Loucy (cell line): Measurements from ENCODE around the gene NHLH2.

Experiments used
- H2AFZ ChIP-seq: fragments of 200-600 bp; sonication (generic); 2 replicates; pipeline ENCODE4 v1.6.0; 2016; ENCODE audit warnings: antibody characterized with exemption, mild to moderate bottlenecking, low read length, moderate library complexity
- H3F3A ChIP-seq: fragments of 200-600 bp; 2 replicates; pipeline ENCODE4 v1.6.0; 2016; ENCODE audit warnings: antibody characterized with exemption, low read depth, mild to moderate bottlenecking
- H3K27me3 ChIP-seq: fragments of 200-600 bp; sonication (generic); 2 replicates; pipeline ENCODE4 v1.6.1; 2014; ENCODE audit warnings: low read length, mild to moderate bottlenecking; ENCODE audit not compliant: insufficient read depth, poor library complexity, severe bottlenecking
- H3K36me3 ChIP-seq: fragments of 200-600 bp; sonication (generic); 2 replicates; pipeline ENCODE4 v1.6.1; 2016; ENCODE audit warnings: low read length; ENCODE audit not compliant: insufficient read depth
- H3K4me1 ChIP-seq: fragments of 200-600 bp; sonication (generic); 2 replicates; pipeline ENCODE4 v1.5.1; 2014; ENCODE audit warnings: low read length, mild to moderate bottlenecking; ENCODE audit not compliant: insufficient read depth, poor library complexity, severe bottlenecking
- H3K4me2 ChIP-seq: fragments of 200-600 bp; sonication (generic); 2 replicates; pipeline ENCODE4 v1.6.0; 2014; ENCODE audit warnings: antibody characterized with exemption, low read length, low read depth, mild to moderate bottlenecking; ENCODE audit not compliant: poor library complexity, severe bottlenecking
- H3K4me3 ChIP-seq: fragments of 200-600 bp; sonication (generic); 2 replicates; pipeline ENCODE4 v1.5.1; 2014; ENCODE audit warnings: low read length, mild to moderate bottlenecking, mixed read lengths; ENCODE audit not compliant: poor library complexity, severe bottlenecking
- H3K79me2 ChIP-seq: fragments of 200-600 bp; sonication (generic); 2 replicates; pipeline ENCODE4 v1.6.1; 2014; ENCODE audit warnings: low read length; ENCODE audit not compliant: insufficient read depth
- H3K9ac ChIP-seq: fragments of 200-600 bp; sonication (generic); 2 replicates; pipeline ENCODE4 v1.6.0; 2014; ENCODE audit warnings: mild to moderate bottlenecking, low read depth, low read length, moderate library complexity; ENCODE audit not compliant: poor library complexity, severe bottlenecking
- H3K9me2 ChIP-seq: fragments of 200-600 bp; sonication (generic); replicated peaks from 2 replicates; pipeline ENCODE4 v1.6.1; 2016; ENCODE audit warnings: low read depth, low read length, mixed read lengths
- H3K9me3 ChIP-seq: fragments of 200-600 bp; sonication (generic); 2 replicates; pipeline ENCODE4 v1.6.1; 2014; ENCODE audit warnings: mild to moderate bottlenecking, antibody characterized with exemption, low read length, low read depth; ENCODE audit not compliant: insufficient read depth
- H4K20me1 ChIP-seq: fragments of 200-600 bp; sonication (generic); 2 replicates; pipeline ENCODE4 v1.6.0; 2014; ENCODE audit warnings: antibody characterized with exemption, low read length, mild to moderate bottlenecking; ENCODE audit not compliant: insufficient read depth, poor library complexity, severe bottlenecking
- EZH2phosphoT487 ChIP-seq: fragments of 200-600 bp; IDR thresholded peaks from 2 replicates; pipeline ENCODE4 v1.6.1; 2018; ENCODE audit warnings: antibody characterized with exemption, mild to moderate bottlenecking, moderate library complexity, borderline replicate concordance
- TF ChIP-seq, protein P1 (sequence below): fragments of 200-600 bp; sonication (generic); conservative IDR thresholded peaks from 2 replicates; pipeline ENCODE4 v1.5.1; 2014; ENCODE audit warnings: mild to moderate bottlenecking, antibody characterized with exemption, low read length

NHLH2 gene

DNA sequence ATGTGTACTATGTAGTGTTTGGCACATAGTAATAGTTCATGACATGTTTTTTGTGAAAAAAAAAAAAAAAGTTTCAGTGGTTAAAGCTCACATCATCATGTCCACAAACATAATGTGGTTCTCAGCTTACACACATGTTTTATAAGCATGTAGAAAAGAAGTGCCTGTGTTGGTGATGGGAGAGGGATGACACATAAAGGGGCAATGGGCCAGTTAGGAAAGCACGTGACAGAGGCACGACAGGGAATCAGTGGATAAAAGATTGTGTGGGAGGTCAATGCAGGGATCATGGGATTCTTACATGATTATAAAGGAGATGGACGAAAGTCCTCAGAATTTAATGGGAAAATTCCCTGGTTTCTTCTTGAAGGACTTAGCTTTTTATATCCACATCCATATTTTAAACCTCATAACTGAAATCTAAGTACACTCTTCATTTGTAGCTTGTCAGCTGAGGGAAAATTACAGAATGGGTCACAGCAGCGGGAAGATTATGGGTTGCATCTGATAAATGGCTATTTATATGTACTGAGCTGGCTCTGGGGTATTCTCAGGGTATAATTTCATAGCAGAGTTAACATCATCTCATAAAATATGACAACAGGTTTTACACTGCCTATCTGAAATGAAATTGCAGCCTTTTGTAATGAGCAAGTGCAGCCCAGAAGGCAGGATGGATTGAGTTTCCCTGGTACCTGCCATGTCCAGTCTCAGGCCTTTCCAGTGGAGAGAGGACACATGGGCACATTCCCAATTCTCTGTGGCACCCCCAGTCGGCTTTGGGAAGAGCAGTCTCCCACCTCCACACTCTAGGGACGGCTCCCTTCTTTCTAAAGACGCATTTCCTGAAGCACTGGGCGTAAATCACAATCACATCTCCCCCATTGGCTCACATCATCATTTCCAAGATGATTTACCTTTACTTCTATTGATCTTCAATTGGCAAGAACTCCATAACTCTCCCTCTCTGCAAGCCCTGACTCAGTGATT lies 42.3 kb upstream of the NHLH2 start:
- no peaks in the 10 kb centered on the region for H3K9me2 ChIP-seq
- no peaks in the 10 kb centered on the region for H3K27me3 ChIP-seq
- no peaks in the 10 kb centered on the region for H4K20me1 ChIP-seq
- TF ChIP-seq, protein P1, sequence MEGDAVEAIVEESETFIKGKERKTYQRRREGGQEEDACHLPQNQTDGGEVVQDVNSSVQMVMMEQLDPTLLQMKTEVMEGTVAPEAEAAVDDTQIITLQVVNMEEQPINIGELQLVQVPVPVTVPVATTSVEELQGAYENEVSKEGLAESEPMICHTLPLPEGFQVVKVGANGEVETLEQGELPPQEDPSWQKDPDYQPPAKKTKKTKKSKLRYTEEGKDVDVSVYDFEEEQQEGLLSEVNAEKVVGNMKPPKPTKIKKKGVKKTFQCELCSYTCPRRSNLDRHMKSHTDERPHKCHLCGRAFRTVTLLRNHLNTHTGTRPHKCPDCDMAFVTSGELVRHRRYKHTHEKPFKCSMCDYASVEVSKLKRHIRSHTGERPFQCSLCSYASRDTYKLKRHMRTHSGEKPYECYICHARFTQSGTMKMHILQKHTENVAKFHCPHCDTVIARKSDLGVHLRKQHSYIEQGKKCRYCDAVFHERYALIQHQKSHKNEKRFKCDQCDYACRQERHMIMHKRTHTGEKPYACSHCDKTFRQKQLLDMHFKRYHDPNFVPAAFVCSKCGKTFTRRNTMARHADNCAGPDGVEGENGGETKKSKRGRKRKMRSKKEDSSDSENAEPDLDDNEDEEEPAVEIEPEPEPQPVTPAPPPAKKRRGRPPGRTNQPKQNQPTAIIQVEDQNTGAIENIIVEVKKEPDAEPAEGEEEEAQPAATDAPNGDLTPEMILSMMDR: no peak
- no peak for TF ChIP-seq EZH2phosphoT487
- H3K9me3 ChIP-seq: no peaks in the 10 kb centered on the region
- no peak overlapping the region for H3K4me2 ChIP-seq
- no peak overlapping the region for H3K4me3 ChIP-seq
- no peaks in the 10 kb centered on the region for H3K79me2 ChIP-seq
- H3K4me1 ChIP-seq: no peaks in the 10 kb centered on the region
- no peak overlapping the region for H2AFZ ChIP-seq
- no peaks in the 10 kb centered on the region for H3K36me3 ChIP-seq
- H3K9ac ChIP-seq: no peak overlapping the region
- H3F3A ChIP-seq: no peaks in the 10 kb centered on the region

DNA sequence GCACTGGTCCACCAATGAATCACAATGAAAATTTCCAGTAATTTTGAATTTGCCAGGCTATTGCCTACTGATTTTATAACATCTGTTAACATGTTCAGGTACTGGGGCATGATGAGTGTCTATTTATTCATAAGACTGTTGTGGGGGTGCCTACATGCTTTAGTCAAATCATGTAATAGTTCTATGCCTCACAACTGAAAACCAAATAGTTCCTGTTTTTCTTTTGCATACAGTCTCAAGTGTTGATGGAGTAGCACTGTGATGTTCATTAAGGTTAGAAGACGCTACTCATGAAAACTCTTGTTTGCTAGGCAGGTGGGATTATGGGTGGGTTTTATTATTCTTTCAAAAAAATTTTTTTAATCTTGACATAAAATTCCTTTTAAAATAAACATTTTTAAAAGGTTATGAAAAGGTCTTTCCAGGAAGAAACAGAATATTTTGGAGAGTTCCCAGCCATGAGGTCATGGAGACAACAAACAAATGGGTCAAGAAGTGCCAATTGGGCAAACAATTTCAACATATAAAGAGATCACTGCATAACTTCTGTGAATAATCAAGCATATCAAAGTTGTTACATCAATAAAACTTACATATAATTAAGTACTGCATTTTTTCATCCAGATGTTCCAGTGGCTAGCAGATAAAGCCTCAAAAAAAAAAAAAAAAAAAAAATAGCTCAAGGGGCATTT lies 40.2 kb upstream of the NHLH2 start:
- H3K9me3 ChIP-seq: no peaks in the 10 kb centered on the region
- no peaks in the 10 kb centered on the region for H3K27me3 ChIP-seq
- H4K20me1 ChIP-seq: no peaks in the 10 kb centered on the region
- H3K4me3 ChIP-seq: no peak overlapping the region
- H3K9ac ChIP-seq: no peak overlapping the region
- H3F3A ChIP-seq: no peaks in the 10 kb centered on the region
- H3K4me1 ChIP-seq: no peaks in the 10 kb centered on the region
- H3K4me2 ChIP-seq: no peak overlapping the region
- H3K9me2 ChIP-seq: no peaks in the 10 kb centered on the region
- H2AFZ ChIP-seq: no peak overlapping the region
- no peak for TF ChIP-seq EZH2phosphoT487
- TF ChIP-seq, protein P1: no peak
- H3K36me3 ChIP-seq: no peaks in the 10 kb centered on the region
- H3K79me2 ChIP-seq: no peaks in the 10 kb centered on the region

DNA sequence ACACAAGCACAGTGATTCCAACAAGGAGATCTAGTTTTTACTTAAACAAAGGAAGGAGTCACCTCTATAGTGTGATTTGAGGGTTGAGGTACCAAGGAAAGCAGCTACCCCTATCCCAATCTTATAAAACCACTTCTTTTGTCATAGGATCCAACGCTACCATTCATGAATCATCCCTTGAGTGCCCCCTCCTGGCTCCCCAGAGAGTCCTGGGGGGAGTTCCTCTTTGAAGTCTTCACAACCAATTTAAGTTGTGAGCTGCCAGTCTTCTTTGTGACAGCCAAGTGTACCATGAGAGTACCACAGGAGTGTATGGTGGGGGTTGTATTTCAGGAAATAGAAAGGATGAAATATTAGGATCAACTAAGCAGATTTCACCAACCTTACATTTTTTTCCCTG lies 39.1 kb upstream of the NHLH2 start:
- Histone ChIP-seq H3K9ac (no peak overlapping the region), H3K4me1 (no peaks in the 10 kb centered on the region), H3K36me3 (no peaks in the 10 kb centered on the region), H3K4me3 (no peak overlapping the region), H3K9me2 (no peaks in the 10 kb centered on the region), H3K4me2 (no peak overlapping the region), H2AFZ (no peak overlapping the region), H3K9me3 (no peaks in the 10 kb centered on the region), H3K27me3 (no peaks in the 10 kb centered on the region), H3F3A (no peaks in the 10 kb centered on the region), H4K20me1 (no peaks in the 10 kb centered on the region), H3K79me2 (no peaks in the 10 kb centered on the region)
- TF ChIP-seq, protein P1: peak; percentile 52
- no peak for TF ChIP-seq EZH2phosphoT487
